ENCODE data around the gene UBA7.

- no peak for TF ChIP-seq POLR2A (IDR thresholded peaks at IDR 0.05)
- TF ChIP-seq CTCF (IDR thresholded peaks at IDR 0.05): no peak
Observed at GRCh38 chr3:49803465-49804140, 10.2 kb downstream of the UBA7 start.

Data from right lobe of liver (tissue), 4 donors.